H9 (cell line): ENCODE measurements around the gene TFEB. TPM values are rescaled to one million over a fixed set of nuclear protein-coding genes. Genes with fewer than 3 reads are reported as not detected.

Experiments used
- DNase-seq: peaks from one replicate; pipeline ENCODE4 v3.0.0-alpha.2; 2017
- H2AFZ ChIP-seq: one replicate; pipeline ENCODE4 v1.6.1; 2013; ENCODE audit warnings: mild to moderate bottlenecking, low read length, control low read depth, moderate library complexity
- H2AK5ac ChIP-seq: 2 replicates; pipeline ENCODE4 v1.6.1; 2013; ENCODE audit warnings: low read length, control low read depth, mixed read lengths; ENCODE audit not compliant: insufficient read length
- H2BK120ac ChIP-seq: one replicate; pipeline ENCODE4 v1.6.1; 2013; ENCODE audit warnings: low read depth, mild to moderate bottlenecking, low read length, control low read depth, inconsistent platforms; ENCODE audit not compliant: poor library complexity, severe bottlenecking
- H2BK12ac ChIP-seq: 2 replicates; pipeline ENCODE4 v1.6.1; 2013; ENCODE audit warnings: low read length, control low read depth, mixed read lengths, low read depth; ENCODE audit not compliant: insufficient read length
- H2BK15ac ChIP-seq: 2 replicates; pipeline ENCODE4 v1.6.1; 2013; ENCODE audit warnings: low read depth, low read length, control low read depth
- H2BK20ac ChIP-seq: one replicate; pipeline ENCODE4 v1.6.1; 2013; ENCODE audit warnings: low read depth, mild to moderate bottlenecking, low read length, control low read depth, inconsistent platforms; ENCODE audit not compliant: poor library complexity, severe bottlenecking
- H2BK5ac ChIP-seq: 2 replicates; pipeline ENCODE4 v1.6.1; 2013; ENCODE audit warnings: low read length, control low read depth, mixed read lengths; ENCODE audit not compliant: insufficient read length
- H3K14ac ChIP-seq: 2 replicates; pipeline ENCODE4 v1.6.1; 2013; ENCODE audit warnings: low read length, control low read depth; ENCODE audit not compliant: insufficient read depth
- H3K18ac ChIP-seq: 2 replicates; pipeline ENCODE4 v1.6.1; 2013; ENCODE audit warnings: low read depth, mild to moderate bottlenecking, mixed read lengths, low read length, control low read depth; ENCODE audit not compliant: insufficient read length
- H3K23ac ChIP-seq: 2 replicates; pipeline ENCODE4 v1.6.1; 2013; ENCODE audit warnings: low read length, control low read depth, mixed read lengths, low read depth; ENCODE audit not compliant: insufficient read length
- H3K23me2 ChIP-seq: 2 replicates; pipeline ENCODE4 v1.6.1; 2013; ENCODE audit warnings: low read depth, mild to moderate bottlenecking, mixed read lengths, low read length, control low read depth; ENCODE audit not compliant: insufficient read length, poor library complexity, severe bottlenecking
- H3K27ac ChIP-seq: 2 replicates; pipeline ENCODE4 v1.5.1; 2013; ENCODE audit warnings: low read length, control low read depth, mixed read lengths, low read depth; ENCODE audit not compliant: insufficient read length
- H3K27me3 ChIP-seq: 2 replicates; pipeline ENCODE4 v1.6.1; 2013; ENCODE audit warnings: low read length, control low read depth, inconsistent platforms; ENCODE audit not compliant: insufficient read depth
- H3K4ac ChIP-seq: 2 replicates; pipeline ENCODE4 v1.6.1; 2013; ENCODE audit warnings: low read depth, mild to moderate bottlenecking, control low read depth, inconsistent platforms, low read length, moderate library complexity
- H3K4me1 ChIP-seq: 2 replicates; pipeline ENCODE4 v1.6.1; 2013; ENCODE audit warnings: low read length, control low read depth, inconsistent platforms; ENCODE audit not compliant: insufficient read depth
- H3K4me2 ChIP-seq: 2 replicates; pipeline ENCODE4 v1.6.1; 2013; ENCODE audit warnings: low read length, control low read depth, mixed read lengths; ENCODE audit not compliant: insufficient read length, insufficient read depth
- H3K56ac ChIP-seq: 2 replicates; pipeline ENCODE4 v1.6.1; 2013; ENCODE audit warnings: low read depth, mild to moderate bottlenecking, mixed read lengths, low read length, control low read depth; ENCODE audit not compliant: insufficient read length
- H3K79me1 ChIP-seq: 2 replicates; pipeline ENCODE4 v1.6.1; 2013; ENCODE audit warnings: low read depth, mild to moderate bottlenecking, moderate library complexity, low read length, control low read depth, inconsistent platforms; ENCODE audit not compliant: insufficient read depth, poor library complexity, severe bottlenecking
- H3K79me2 ChIP-seq: 2 replicates; pipeline ENCODE4 v1.6.1; 2013; ENCODE audit warnings: low read length, control low read depth, inconsistent platforms; ENCODE audit not compliant: insufficient read depth
- H3K9ac ChIP-seq: 2 replicates; pipeline ENCODE4 v1.6.1; 2013; ENCODE audit warnings: low read length, control low read depth, mixed read lengths; ENCODE audit not compliant: insufficient read length; ENCODE audit errors: extremely low read depth
- H3K9me3 ChIP-seq: one replicate; pipeline ENCODE4 v1.6.1; 2013; ENCODE audit warnings: low read depth, low read length, inconsistent platforms; ENCODE audit not compliant: control insufficient read depth
- H3T11ph ChIP-seq: one replicate; pipeline ENCODE4 v1.6.1; 2013; ENCODE audit warnings: mild to moderate bottlenecking, low read length, control low read depth, inconsistent platforms
- H4K20me1 ChIP-seq: one replicate; pipeline ENCODE4 v1.6.1; 2013; ENCODE audit not compliant: control insufficient read depth, insufficient read length, insufficient read depth
- H4K5ac ChIP-seq: 2 replicates; pipeline ENCODE4 v1.6.1; 2013; ENCODE audit warnings: low read depth, mild to moderate bottlenecking, mixed read lengths, low read length, control low read depth; ENCODE audit not compliant: insufficient read length
- H4K8ac ChIP-seq: replicated peaks from 2 replicates; pipeline ENCODE4 v1.6.1; 2013; ENCODE audit warnings: low read length, control low read depth, mixed read lengths, low read depth; ENCODE audit not compliant: insufficient read length
- H4K91ac ChIP-seq: 2 replicates; pipeline ENCODE4 v1.6.1; 2013; ENCODE audit warnings: low read depth, mild to moderate bottlenecking, moderate library complexity, mixed read lengths, low read length, control low read depth; ENCODE audit not compliant: insufficient read length
- H3K27ac Mint-ChIP-seq, 3 experiments: 2 replicates in 2 of 3; 3 replicates in 1 of 3; pipeline ENCODE4 v1.8.0; 2020 to 2021; ENCODE audit warnings: mixed read lengths in 3 of 3, mild to moderate bottlenecking in 1 of 3, moderate library complexity in 1 of 3
- H3K27me3 Mint-ChIP-seq: 2 replicates; pipeline ENCODE4 v1.8.0; 2021; ENCODE audit warnings: low read depth, mild to moderate bottlenecking, moderate library complexity, mixed read lengths
- H3K36me3 Mint-ChIP-seq, 3 experiments: 2 replicates in 2 of 3; 3 replicates in 1 of 3; pipeline ENCODE4 v1.8.0; 2020 to 2021; ENCODE audit warnings: low read depth in 3 of 3, mixed read lengths in 3 of 3; ENCODE audit not compliant: insufficient read depth in 1 of 3
- H3K4me1 Mint-ChIP-seq, 2 experiments: 2 replicates each; pipeline ENCODE4 v1.8.0; 2020; ENCODE audit warnings: mixed read lengths in 2 of 2
- H3K4me3 Mint-ChIP-seq, 2 experiments: 2 replicates in 1 of 2; 3 replicates in 1 of 2; pipeline ENCODE4 v1.8.0; 2020 to 2021; ENCODE audit warnings: mild to moderate bottlenecking in 2 of 2, mixed read lengths in 2 of 2, moderate library complexity in 1 of 2
- H3K9me3 Mint-ChIP-seq, 2 experiments: 2 replicates in 1 of 2; 3 replicates in 1 of 2; pipeline ENCODE4 v1.8.0; 2020; ENCODE audit warnings: mild to moderate bottlenecking in 2 of 2, mixed read lengths in 2 of 2, moderate library complexity in 1 of 2
- CTCF ChIP-seq: fragments of 200-600 bp; sonication (generic); conservative IDR thresholded peaks from 3 replicates; pipeline ENCODE4 v1.8.0; 2021; ENCODE audit warnings: antibody characterized with exemption, mild to moderate bottlenecking
- WGBS: extraction: QIAGEN DNeasy Blood & Tissue Kit; methylation state at CpG from one replicate; pipeline ENCODE4 v1.1.7; 2013; ENCODE audit warnings: missing lambda C conversion rate, low lambda C conversion rate, mixed read lengths; ENCODE audit not compliant: insufficient read length; ENCODE audit errors: extremely low coverage; 5-methylcytosine and 5-hydroxymethylcytosine counted together
- total RNA-seq: library from RNA; stranded (reverse); gene quantifications from 2 replicates; pipeline ENCODE4 v1.2.1, GENCODE V29; 2021

Gene TFEB
- total RNA-seq, 1 experiment from 2014 or later: 1.2 TPM

- H3K4me3 Mint-ChIP-seq: no peak overlapping the region
- H3K27ac Mint-ChIP-seq: no peak overlapping the region
- no peaks in the 10 kb centered on the region for H3K36me3 Mint-ChIP-seq
- peaks cover 2% of the 10 kb centered on the region for H4K20me1 ChIP-seq
- no peaks in the 10 kb centered on the region for H3K4me1 ChIP-seq
- H3K79me2 ChIP-seq: no peaks in the 10 kb centered on the region; the same call in 1 of the 2 replicates
- H2BK15ac ChIP-seq: no peak overlapping the region
- H2BK120ac ChIP-seq: no peak overlapping the region
- H2BK20ac ChIP-seq: no peak overlapping the region
- no peak overlapping the region for H4K8ac ChIP-seq
- H3K56ac ChIP-seq: no peak overlapping the region
- no peaks in the 10 kb centered on the region for H3K9me3 Mint-ChIP-seq
- no peak overlapping the region for H3T11ph ChIP-seq
- no peak overlapping the region for H3K23ac ChIP-seq
- H3K4me2 ChIP-seq: no peak overlapping the region
- no peaks in the 10 kb centered on the region for H3K27me3 ChIP-seq
- H4K91ac ChIP-seq: no peak overlapping the region
- H3K14ac ChIP-seq: no peak overlapping the region; the same call in 1 of the 2 replicates
- H4K5ac ChIP-seq: no peak overlapping the region
- H2BK12ac ChIP-seq: no peak overlapping the region
- H3K9me3 ChIP-seq: no peaks in the 10 kb centered on the region
- TF ChIP-seq CTCF: no peak
- peaks cover 0 to 10% of the 10 kb centered on the region in 2 experiments; a peak in 3 of 4 replicates for H3K4me1 Mint-ChIP-seq
- H2BK5ac ChIP-seq: no peak overlapping the region
- no peak for DNase-seq
- H2AFZ ChIP-seq: no peak overlapping the region
- H3K27me3 Mint-ChIP-seq: peaks cover 4% of the 10 kb centered on the region; the same call in 1 of the 2 replicates
- no peaks in the 10 kb centered on the region for H3K23me2 ChIP-seq
- H3K4ac ChIP-seq: no peak overlapping the region
- WGBS: no CpG with 5 or more reads among the region's 14 CpGs
- no peak overlapping the region for H2AK5ac ChIP-seq
- H3K27ac ChIP-seq: no peak overlapping the region
- H3K79me1 ChIP-seq: no peaks in the 10 kb centered on the region
- H3K9ac ChIP-seq: no peak overlapping the region
- H3K18ac ChIP-seq: no peak overlapping the region
Measured at GRCh38 chr6:41714556-41715273, 20.7 kb downstream of the TFEB start.
